Neuronal stem cell (in vitro differentiated cells): ENCODE measurements around the gene RBM6.
"Not testable (repeated sequence)": the region's sequence is repeated elsewhere in the genome, so short reads cannot be mapped to it uniquely, and the experiment has no call there.

Experiments
- DNase-seq: peaks from one replicate; pipeline ENCODE4 v3.0.0-alpha.2; 2013; ENCODE audit warnings: low spot score
- H2AFZ ChIP-seq: one replicate; pipeline ENCODE4 v1.6.1; 2013; ENCODE audit warnings: mild to moderate bottlenecking, low read length, inconsistent platforms
- H2AK5ac ChIP-seq: 2 replicates; pipeline ENCODE4 v1.6.1; 2013; ENCODE audit warnings: low read depth, mild to moderate bottlenecking, inconsistent platforms, low read length, moderate library complexity, mixed read lengths
- H2BK120ac ChIP-seq: 2 replicates; pipeline ENCODE4 v1.6.1; 2013; ENCODE audit warnings: low read depth, mild to moderate bottlenecking, inconsistent platforms, low read length, moderate library complexity, mixed read lengths
- H2BK12ac ChIP-seq: one replicate; pipeline ENCODE4 v1.6.1; 2013; ENCODE audit warnings: low read length, inconsistent platforms
- H2BK15ac ChIP-seq: 2 replicates; pipeline ENCODE4 v1.6.1; 2013; ENCODE audit warnings: mild to moderate bottlenecking, low read length, inconsistent platforms, mixed read lengths
- H2BK5ac ChIP-seq: one replicate; pipeline ENCODE4 v1.6.1; 2013; ENCODE audit warnings: inconsistent platforms, mild to moderate bottlenecking, low read length, moderate library complexity
- H3K14ac ChIP-seq: one replicate; pipeline ENCODE4 v1.6.1; 2013; ENCODE audit warnings: low read length, inconsistent platforms
- H3K18ac ChIP-seq: 2 replicates; pipeline ENCODE4 v1.6.1; 2013; ENCODE audit warnings: low read length, inconsistent platforms
- H3K23ac ChIP-seq: 2 replicates; pipeline ENCODE4 v1.6.1; 2013; ENCODE audit warnings: low read depth, mild to moderate bottlenecking, mixed read lengths, low read length, inconsistent platforms; ENCODE audit not compliant: poor library complexity
- H3K27ac ChIP-seq: replicated peaks from 3 replicates; pipeline ENCODE4 v1.5.1; 2013; ENCODE audit warnings: low read length, inconsistent platforms
- H3K27me3 ChIP-seq, 3 experiments: 2 replicates each; pipeline ENCODE4 v1.6.1; 2013; ENCODE audit warnings: low read length in 3 of 3, mild to moderate bottlenecking in 2 of 3, inconsistent platforms in 1 of 3, low read depth in 1 of 3, mixed read lengths in 1 of 3, moderate library complexity in 1 of 3; ENCODE audit not compliant: control insufficient read depth in 3 of 3, insufficient read depth in 3 of 3
- H3K36me3 ChIP-seq, 2 donors: replicated peaks in 1 of 2; 2 replicates each; pipeline ENCODE4 v1.6.1; 2013; ENCODE audit warnings: low read length in 2 of 2; ENCODE audit not compliant: control insufficient read depth in 2 of 2, insufficient read depth in 2 of 2
- H3K4ac ChIP-seq: 2 replicates; pipeline ENCODE4 v1.6.1; 2013; ENCODE audit warnings: inconsistent platforms, mild to moderate bottlenecking, low read length, moderate library complexity
- H3K4me1 ChIP-seq, 2 donors: 1 replicate in 1 of 2; 2 replicates in 1 of 2; pipeline ENCODE4 v1.6.1; 2013; ENCODE audit warnings: low read length in 2 of 2, low read depth in 1 of 2; ENCODE audit not compliant: control insufficient read depth in 2 of 2, insufficient read depth in 1 of 2
- H3K4me2 ChIP-seq: one replicate; pipeline ENCODE4 v1.6.1; 2013; ENCODE audit warnings: mild to moderate bottlenecking, low read length, inconsistent platforms; ENCODE audit not compliant: insufficient read depth, poor library complexity, severe bottlenecking
- H3K4me3 ChIP-seq, 2 donors: 2 replicates each; pipeline ENCODE4 v1.5.1; 2013; ENCODE audit warnings: low read length in 2 of 2, mild to moderate bottlenecking in 2 of 2, inconsistent platforms in 1 of 2, moderate library complexity in 1 of 2
- H3K79me1 ChIP-seq: one replicate; pipeline ENCODE4 v1.6.1; 2013; ENCODE audit warnings: low read depth, mild to moderate bottlenecking, inconsistent platforms, low read length, moderate library complexity
- H3K9ac ChIP-seq: one replicate; pipeline ENCODE4 v1.6.1; 2013; ENCODE audit warnings: mild to moderate bottlenecking, low read depth, low read length, inconsistent platforms; ENCODE audit not compliant: poor library complexity
- H3K9me3 ChIP-seq, 2 donors: replicated peaks in 1 of 2; 2 replicates each; pipeline versions ENCODE3 to v1.6.1; 2013; ENCODE audit warnings: low read length in 2 of 2, mild to moderate bottlenecking in 2 of 2, inconsistent platforms in 1 of 2, low read depth in 1 of 2, mixed read lengths in 1 of 2, moderate library complexity in 1 of 2; ENCODE audit not compliant: control insufficient read depth in 2 of 2, insufficient read depth in 1 of 2
- H4K8ac ChIP-seq: one replicate; pipeline ENCODE4 v1.6.1; 2013; ENCODE audit warnings: low read depth, mild to moderate bottlenecking, inconsistent platforms, low read length, moderate library complexity
- H4K91ac ChIP-seq: one replicate; pipeline ENCODE4 v1.6.1; 2013; ENCODE audit warnings: low read length, low read depth, mild to moderate bottlenecking, inconsistent platforms; ENCODE audit not compliant: poor library complexity
- WGBS, 2 donors: extraction: QIAGEN DNeasy Blood & Tissue Kit; methylation state at CpG; one replicate each; pipeline ENCODE4 v1.1.7; 2013; ENCODE audit warnings: missing lambda C conversion rate in 2 of 2, mixed read lengths in 1 of 2; ENCODE audit not compliant: insufficient read length in 2 of 2, insufficient replicate concordance in 1 of 2; ENCODE audit errors: extremely low coverage in 2 of 2; 5-methylcytosine and 5-hydroxymethylcytosine counted together

Gene RBM6

DNA sequence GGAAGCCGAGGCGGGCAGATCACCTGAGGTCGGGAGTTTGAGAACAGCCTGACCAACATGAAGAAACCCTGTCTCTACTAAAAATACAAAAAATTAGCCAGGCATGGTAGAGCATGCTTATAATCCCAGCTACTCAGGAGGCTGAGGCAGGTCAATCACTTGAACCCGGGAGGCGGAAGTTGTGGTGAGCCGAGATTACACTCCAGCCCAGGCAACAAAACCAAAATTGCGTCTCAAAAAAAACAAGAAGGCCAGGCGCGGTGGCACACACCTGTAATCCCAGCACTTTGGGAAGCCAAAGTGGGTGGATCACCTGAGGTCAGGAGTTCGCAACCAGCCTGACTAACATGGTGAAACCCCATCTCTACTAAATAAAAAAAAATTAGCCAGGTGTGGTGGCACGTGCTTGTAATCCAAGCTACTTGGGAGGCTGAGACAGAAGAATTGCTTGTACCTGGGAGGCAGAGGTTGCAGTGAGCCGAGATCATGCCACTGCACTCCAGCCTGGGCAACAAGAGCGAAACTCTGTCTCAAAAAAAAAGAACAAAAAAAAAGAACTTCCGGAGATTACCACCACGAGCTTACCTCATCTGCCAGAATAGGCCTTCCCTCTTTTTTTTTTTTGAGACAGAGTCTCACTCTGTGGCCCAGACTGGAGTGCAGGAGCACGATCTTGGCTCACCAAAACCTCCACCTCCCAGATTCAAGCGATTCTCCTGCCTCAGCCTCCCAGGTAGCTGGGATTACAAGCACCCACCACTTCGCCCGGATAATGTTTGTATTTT, 22.0 kb upstream of the RBM6 start:
- not testable (repeated sequence) for H3K36me3 ChIP-seq, H3K27ac ChIP-seq, H4K91ac ChIP-seq, H2AK5ac ChIP-seq, H3K4ac ChIP-seq, H3K4me1 ChIP-seq, H3K27me3 ChIP-seq, H3K9me3 ChIP-seq, H3K14ac ChIP-seq, H3K18ac ChIP-seq, H2BK15ac ChIP-seq, H3K9ac ChIP-seq, DNase-seq, H3K4me2 ChIP-seq, H4K8ac ChIP-seq, H2AFZ ChIP-seq, H2BK5ac ChIP-seq, H3K79me1 ChIP-seq, H2BK12ac ChIP-seq, H3K4me3 ChIP-seq, H2BK120ac ChIP-seq, H3K23ac ChIP-seq
- WGBS, 2 donors = no CpG with 5 or more reads among the region's 19 CpGs

DNA sequence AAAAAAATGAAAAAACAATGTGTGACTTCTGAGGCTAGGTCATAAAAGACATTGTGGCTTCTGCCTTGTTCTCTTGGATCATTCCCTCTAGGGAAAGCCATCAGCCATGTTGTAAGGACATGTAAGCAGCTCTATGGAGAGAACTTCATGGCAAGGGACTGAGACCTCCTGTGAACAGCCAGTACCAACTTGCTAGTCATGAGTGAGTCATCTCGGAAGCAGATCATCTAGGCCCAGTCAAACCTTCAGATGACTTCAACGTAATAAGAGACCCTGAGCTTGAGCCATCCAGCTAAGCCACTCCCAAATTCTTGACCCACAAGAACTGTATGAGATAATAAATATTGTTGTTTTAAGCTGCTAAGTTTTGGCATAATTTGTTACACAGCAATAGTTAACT, 15.3 kb upstream of the RBM6 start:
- H3K36me3 ChIP-seq = no peaks in the 10 kb centered on the region
- H3K9ac ChIP-seq = no peak overlapping the region
- no peak overlapping the region for H3K4me2 ChIP-seq
- H4K8ac ChIP-seq = no peak overlapping the region
- H3K27ac ChIP-seq = no peak overlapping the region
- H3K4ac ChIP-seq = no peak overlapping the region
- no peak overlapping the region for H2BK5ac ChIP-seq
- no peak overlapping the region for H3K18ac ChIP-seq
- H2AK5ac ChIP-seq = no peak overlapping the region
- no peak overlapping the region for H2BK120ac ChIP-seq
- DNase-seq = no peak
- H3K27me3 ChIP-seq = no peaks in the 10 kb centered on the region
- no peak overlapping the region for H3K14ac ChIP-seq
- H2AFZ ChIP-seq = no peak overlapping the region
- H4K91ac ChIP-seq = no peak overlapping the region
- no peaks in the 10 kb centered on the region for H3K9me3 ChIP-seq
- no peak overlapping the region for H2BK12ac ChIP-seq
- peaks cover 2 to 4% of the 10 kb centered on the region in 2 donors for H3K4me1 ChIP-seq
- whole genome bisulfite sequencing, 2 donors = no CpG with 5 or more reads among the region's 2 CpGs
- no peak overlapping the region for H3K4me3 ChIP-seq
- H3K23ac ChIP-seq = no peak overlapping the region
- H3K79me1 ChIP-seq = peaks cover 1% of the 10 kb centered on the region
- H2BK15ac ChIP-seq = no peak overlapping the region

DNA sequence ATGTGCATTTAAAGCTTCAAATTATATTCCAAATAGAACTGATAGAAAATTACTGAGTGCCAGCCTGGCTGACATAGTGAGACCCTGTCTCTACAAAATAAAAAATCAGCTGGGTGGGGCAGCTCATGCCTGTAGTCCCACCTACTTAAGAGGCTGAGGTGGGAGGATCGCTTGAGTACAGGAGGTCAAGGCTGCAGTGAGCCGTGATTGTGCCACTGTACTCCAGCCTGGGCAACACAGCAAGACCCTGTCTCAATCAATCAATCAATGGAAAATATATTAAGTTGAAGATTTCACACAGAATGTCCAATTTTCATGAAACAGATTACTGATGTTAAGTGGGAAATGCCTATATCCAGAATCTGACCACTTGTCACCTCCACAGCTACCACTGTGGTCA, 14.5 kb upstream of the RBM6 start:
- H4K91ac ChIP-seq = no peak overlapping the region
- no peak overlapping the region for H4K8ac ChIP-seq
- no CpG with 5 or more reads among the region's 2 CpGs for WGBS, 2 donors
- no peak overlapping the region for H3K14ac ChIP-seq
- no peak overlapping the region for H2BK120ac ChIP-seq
- H3K4me1 ChIP-seq = peaks cover 4 to 8% of the 10 kb centered on the region in 2 donors
- no peaks in the 10 kb centered on the region for H3K9me3 ChIP-seq
- no peaks in the 10 kb centered on the region for H3K27me3 ChIP-seq
- H3K4me3 ChIP-seq = no peak overlapping the region
- H2AFZ ChIP-seq = no peak overlapping the region
- H2BK12ac ChIP-seq = no peak overlapping the region
- no peak overlapping the region for H2BK5ac ChIP-seq
- H3K9ac ChIP-seq = no peak overlapping the region
- H3K4ac ChIP-seq = no peak overlapping the region
- no peak overlapping the region for H3K4me2 ChIP-seq
- DNase-seq = no peak
- H3K79me1 ChIP-seq = peaks cover 1% of the 10 kb centered on the region
- H3K18ac ChIP-seq = no peak overlapping the region
- H3K23ac ChIP-seq = no peak overlapping the region
- no peak overlapping the region for H2AK5ac ChIP-seq
- no peak overlapping the region for H2BK15ac ChIP-seq
- H3K36me3 ChIP-seq = no peaks in the 10 kb centered on the region
- no peak overlapping the region for H3K27ac ChIP-seq

DNA sequence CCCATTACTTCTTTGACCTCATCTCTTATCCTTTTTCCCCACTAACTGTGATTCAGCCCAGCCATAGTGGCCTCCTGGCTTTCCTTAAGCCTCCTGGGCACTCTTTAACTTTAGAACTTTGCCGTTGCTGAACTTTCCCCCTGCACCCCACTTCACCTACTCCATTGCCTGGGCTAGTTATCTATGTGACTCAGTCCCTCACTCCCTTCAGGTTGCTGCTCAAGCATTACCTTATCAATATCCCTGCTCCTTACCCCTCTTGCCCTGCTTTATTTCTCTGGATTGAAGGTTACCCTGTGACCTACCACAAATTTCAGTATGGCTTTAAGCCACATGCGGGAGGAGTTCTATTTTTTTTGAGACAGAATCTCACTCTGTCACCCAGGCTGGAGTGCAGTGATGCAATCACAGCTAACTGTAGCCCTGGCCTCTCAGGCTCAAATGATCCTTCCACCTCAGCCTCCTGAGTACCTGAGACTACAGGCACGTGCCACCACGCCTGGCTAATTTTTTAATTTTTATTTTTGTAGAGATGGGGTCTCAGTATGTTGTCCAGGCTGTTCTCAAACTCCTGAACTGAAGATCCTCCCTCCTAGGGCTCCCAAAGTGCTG, 13.7 kb upstream of the RBM6 start:
- H2BK120ac ChIP-seq = no peak overlapping the region
- H3K79me1 ChIP-seq = peaks cover 1% of the 10 kb centered on the region
- no peak overlapping the region for H3K4me3 ChIP-seq
- WGBS, 2 donors = no CpG with 5 or more reads among the region's 4 CpGs
- no peak overlapping the region for H3K9ac ChIP-seq
- no peak overlapping the region for H3K4ac ChIP-seq
- H2BK15ac ChIP-seq = no peak overlapping the region
- H2AK5ac ChIP-seq = no peak overlapping the region
- no peaks in the 10 kb centered on the region for H3K27me3 ChIP-seq
- no peak overlapping the region for H2BK5ac ChIP-seq
- no peak overlapping the region for H3K23ac ChIP-seq
- H4K91ac ChIP-seq = no peak overlapping the region
- no peaks in the 10 kb centered on the region for H3K36me3 ChIP-seq
- H2AFZ ChIP-seq = no peak overlapping the region
- H4K8ac ChIP-seq = no peak overlapping the region
- no peak overlapping the region for H3K4me2 ChIP-seq
- no peak for DNase-seq
- H3K27ac ChIP-seq = no peak overlapping the region
- no peak overlapping the region for H2BK12ac ChIP-seq
- H3K18ac ChIP-seq = no peak overlapping the region
- no peaks in the 10 kb centered on the region for H3K9me3 ChIP-seq
- H3K4me1 ChIP-seq = peaks cover 10 to 11% of the 10 kb centered on the region in 2 donors
- H3K14ac ChIP-seq = no peak overlapping the region
